Liver (tissue), 3 donors: ENCODE results near the gene CTBS.

Source experiments
- ATF3 ChIP-seq: IDR thresholded peaks from 2 replicates; pipeline ENCODE4 v1.6.1; 2016; ENCODE audit warnings: antibody characterized with exemption
- CTCF ChIP-seq: fragments of 150-350 bp; IDR thresholded peaks from 2 replicates; pipeline ENCODE4 v1.5.1; 2017; ENCODE audit warnings: improper control_type of control experiment, low read depth, low read length; ENCODE audit not compliant: missing input control
- FOXA1 ChIP-seq: IDR thresholded peaks from 2 replicates; pipeline ENCODE4 v1.6.1; 2016; ENCODE audit warnings: antibody characterized with exemption
- HNF4G ChIP-seq: IDR thresholded peaks from 2 replicates; pipeline ENCODE4 v1.6.1; 2016; ENCODE audit warnings: antibody characterized with exemption
- JUND ChIP-seq, 2 donors: IDR thresholded peaks; 2 replicates each; pipeline ENCODE4 v1.6.1; 2016; ENCODE audit warnings: antibody characterized with exemption in 2 of 2
- MAX ChIP-seq: IDR thresholded peaks from 2 replicates; pipeline ENCODE4 v1.6.1; 2016; ENCODE audit warnings: antibody characterized with exemption
- RAD21 ChIP-seq, 2 donors: IDR thresholded peaks; 2 replicates each; pipeline ENCODE4 v1.6.1; 2016; ENCODE audit warnings: antibody characterized with exemption in 2 of 2, mild to moderate bottlenecking in 2 of 2
- REST ChIP-seq: IDR thresholded peaks from 2 replicates; pipeline ENCODE4 v1.6.1; 2016; ENCODE audit warnings: antibody characterized with exemption, mild to moderate bottlenecking
- SP1 ChIP-seq: IDR thresholded peaks from 2 replicates; pipeline ENCODE4 v1.6.1; 2018; ENCODE audit warnings: antibody characterized with exemption, mild to moderate bottlenecking
- TAF1 ChIP-seq: conservative IDR thresholded peaks from 2 replicates; pipeline ENCODE4 v1.6.1; 2016; ENCODE audit warnings: antibody characterized with exemption, mild to moderate bottlenecking
- YY1 ChIP-seq: IDR thresholded peaks from 2 replicates; pipeline ENCODE4 v1.6.1; 2016; ENCODE audit warnings: antibody characterized with exemption, mild to moderate bottlenecking
- donor health status: healthy.
- donor health status: healthy.

GRCh38 chr1:84541679-84542078 lies 32.6 kb downstream of the CTBS start:
- TF ChIP-seq CTCF (peak; percentile 9), REST (no peak), TAF1 (no peak), YY1 (no peak), HNF4G (no peak), MAX (no peak), ATF3 (no peak), SP1 (no peak), RAD21 (IDR thresholded peaks at IDR 0.05) (peak; percentile 66 to 69), FOXA1 (no peak), JUND (IDR thresholded peaks at IDR 0.05) (no peak)
